GM19452 (cell line): ENCODE data around the gene GNAI3.
A peak's percentile ranks its signal among the peaks of the same experiment; 100 is the strongest.

Experiments
- ATAC-seq: cut with Tn5 transposase; IDR thresholded peaks from one replicate; pipeline ENCODE4 v1.9.1; 2021; ENCODE audit not compliant: unreplicated experiment

Gene GNAI3

GRCh38 chr1:109523706-109524105 is 24.7 kb upstream of the GNAI3 start:
- ATAC-seq = no peak

DNA sequence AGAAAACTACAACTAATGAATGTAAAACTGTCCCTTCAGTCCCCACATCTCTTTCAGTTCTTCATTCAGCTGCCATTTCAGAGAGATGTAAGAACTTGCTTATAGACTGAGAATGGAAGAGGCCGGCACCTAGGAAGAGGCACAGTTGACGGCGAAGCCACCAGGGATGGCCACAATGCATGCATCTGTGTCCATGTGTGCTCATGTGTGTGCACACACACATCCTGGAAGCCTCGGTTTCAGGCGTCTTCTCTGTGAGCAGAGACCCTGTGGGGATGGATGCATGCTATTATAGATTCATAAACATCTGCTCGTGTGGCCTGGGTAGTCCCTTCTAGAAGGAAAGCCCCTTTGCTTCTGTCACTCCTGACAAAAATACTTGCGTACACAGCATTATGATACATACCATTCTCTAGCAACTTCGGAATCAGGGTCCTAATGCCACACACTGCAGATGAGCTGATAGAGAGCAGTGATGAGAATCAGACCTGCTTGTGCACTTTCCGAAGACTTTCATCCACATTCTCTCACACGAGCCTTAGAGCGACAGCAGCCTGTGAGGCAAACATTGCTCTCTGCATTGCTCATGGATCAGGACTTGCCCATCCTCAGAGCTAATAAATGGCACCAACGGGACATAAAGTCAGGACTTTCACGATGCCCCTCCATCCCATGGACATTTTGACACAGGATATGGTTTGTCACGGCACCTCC is 21.2 kb upstream of the GNAI3 start:
- ATAC-seq = peak; percentile 53

- ATAC-seq = no peak
These were observed 20.3 kb upstream of the GNAI3 start for GRCh38 chr1:109527846-109528695.

- ATAC-seq = no peak
These were observed 19.7 kb upstream of the GNAI3 start for GRCh38 chr1:109528712-109529111.

- ATAC-seq = no peak
These were observed 18.4 kb upstream of the GNAI3 start for GRCh38 chr1:109529881-109530456.

DNA sequence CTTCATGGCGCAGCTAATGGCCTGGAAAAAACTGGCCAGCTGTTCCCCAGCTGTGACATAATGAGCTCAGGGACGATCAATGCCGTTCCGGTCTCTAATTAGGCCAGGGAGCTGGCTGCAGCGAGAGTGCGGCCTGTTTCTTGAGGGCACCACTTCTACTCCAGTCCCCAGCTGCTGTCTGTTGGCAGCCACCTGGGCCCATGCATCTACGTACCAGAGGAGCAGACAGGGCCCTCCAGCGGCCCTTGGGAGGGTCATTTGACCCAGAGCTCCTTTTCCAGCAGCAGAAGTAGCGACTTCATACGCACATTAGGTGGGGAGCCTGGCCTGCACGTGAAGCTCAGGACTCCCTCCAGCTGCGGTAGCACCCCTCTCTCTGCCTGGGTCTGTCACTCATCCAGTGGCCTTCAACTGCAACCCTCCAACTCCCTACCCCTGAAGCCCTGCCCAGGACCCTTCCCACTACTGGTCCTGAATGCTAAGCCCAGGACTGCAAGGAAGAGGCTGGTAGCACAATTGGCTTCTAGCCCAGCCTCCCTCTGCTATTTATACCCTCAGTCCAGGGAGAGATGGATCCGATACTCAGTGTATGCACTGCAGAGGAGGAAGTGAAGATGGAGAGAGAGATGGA is 17.8 kb upstream of the GNAI3 start:
- ATAC-seq = no peak

- no peak for ATAC-seq
These were observed 17.0 kb upstream of the GNAI3 start for GRCh38 chr1:109531380-109531779.

- no peak for ATAC-seq
These were observed 16.5 kb upstream of the GNAI3 start for GRCh38 chr1:109531826-109532364.

DNA sequence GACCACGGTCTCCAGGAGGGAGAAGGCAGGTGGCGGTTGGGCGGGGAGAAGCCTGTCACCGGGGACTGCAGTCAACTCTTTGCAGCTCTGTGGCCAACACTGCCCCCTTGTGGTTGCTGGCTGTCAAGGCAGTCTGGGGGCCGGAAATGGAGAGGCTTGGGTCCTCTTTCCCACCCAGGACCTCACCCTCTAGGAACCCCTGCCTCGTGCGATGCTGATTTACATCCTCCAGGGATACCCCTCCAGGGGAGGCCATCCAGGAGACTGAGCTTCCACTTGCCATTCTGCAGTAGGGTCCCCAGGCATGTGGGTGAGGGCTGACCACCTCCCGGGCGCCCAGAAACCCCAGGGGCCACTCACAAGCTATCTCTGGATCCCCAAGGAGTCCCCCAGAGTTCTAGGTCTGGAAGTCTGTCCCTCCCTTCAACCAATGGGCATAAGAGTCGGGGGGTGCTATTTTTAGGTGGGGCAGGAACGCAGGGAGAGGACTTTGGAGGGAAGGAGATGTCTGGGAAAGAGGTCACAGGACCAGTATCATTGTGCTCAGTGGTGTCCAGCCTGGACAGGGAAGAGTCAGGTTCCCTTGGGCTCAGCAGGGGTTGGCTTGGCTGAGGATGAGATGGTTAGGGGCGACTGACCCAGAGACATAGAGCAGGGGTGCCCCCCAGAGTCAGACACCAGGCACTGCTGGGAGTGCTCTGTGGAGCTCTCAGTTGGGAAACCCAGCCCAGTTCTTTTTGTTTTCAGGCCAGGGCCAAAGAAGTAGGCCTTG is 15.9 kb upstream of the GNAI3 start:
- ATAC-seq = no peak

- no peak for ATAC-seq
These were observed 14.0 kb upstream of the GNAI3 start for GRCh38 chr1:109534307-109534858.

- ATAC-seq = no peak
These were observed 12.9 kb upstream of the GNAI3 start for GRCh38 chr1:109535481-109535880.

DNA sequence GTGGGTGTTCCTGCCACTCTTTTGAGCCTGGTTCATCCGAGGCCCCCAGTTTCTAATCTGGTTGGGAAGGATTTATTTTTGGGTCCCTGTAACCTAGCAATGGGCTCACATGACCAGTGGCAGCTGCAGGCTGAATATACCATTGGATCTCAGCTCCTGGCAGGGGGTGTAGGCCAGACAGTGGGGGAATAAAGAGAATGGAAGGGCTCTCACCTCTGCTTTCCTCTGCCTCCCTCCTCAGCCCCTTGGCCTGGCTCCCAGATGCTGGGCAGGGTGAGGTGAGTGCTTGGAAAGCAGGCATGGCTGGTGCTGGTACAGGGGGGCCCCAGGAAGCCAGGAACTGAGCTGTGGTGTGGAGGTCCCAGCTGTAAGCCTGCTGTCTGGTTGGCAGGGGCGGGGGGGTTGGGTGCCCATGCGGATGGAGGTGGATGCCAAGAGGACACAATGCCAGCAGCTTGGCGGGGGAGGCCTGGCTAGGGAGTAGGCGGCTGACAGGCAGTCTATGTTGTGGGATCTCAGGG is 12.4 kb upstream of the GNAI3 start:
- ATAC-seq = no peak

- ATAC-seq = no peak
These were observed 10.8 kb upstream of the GNAI3 start for GRCh38 chr1:109537450-109538178.

DNA sequence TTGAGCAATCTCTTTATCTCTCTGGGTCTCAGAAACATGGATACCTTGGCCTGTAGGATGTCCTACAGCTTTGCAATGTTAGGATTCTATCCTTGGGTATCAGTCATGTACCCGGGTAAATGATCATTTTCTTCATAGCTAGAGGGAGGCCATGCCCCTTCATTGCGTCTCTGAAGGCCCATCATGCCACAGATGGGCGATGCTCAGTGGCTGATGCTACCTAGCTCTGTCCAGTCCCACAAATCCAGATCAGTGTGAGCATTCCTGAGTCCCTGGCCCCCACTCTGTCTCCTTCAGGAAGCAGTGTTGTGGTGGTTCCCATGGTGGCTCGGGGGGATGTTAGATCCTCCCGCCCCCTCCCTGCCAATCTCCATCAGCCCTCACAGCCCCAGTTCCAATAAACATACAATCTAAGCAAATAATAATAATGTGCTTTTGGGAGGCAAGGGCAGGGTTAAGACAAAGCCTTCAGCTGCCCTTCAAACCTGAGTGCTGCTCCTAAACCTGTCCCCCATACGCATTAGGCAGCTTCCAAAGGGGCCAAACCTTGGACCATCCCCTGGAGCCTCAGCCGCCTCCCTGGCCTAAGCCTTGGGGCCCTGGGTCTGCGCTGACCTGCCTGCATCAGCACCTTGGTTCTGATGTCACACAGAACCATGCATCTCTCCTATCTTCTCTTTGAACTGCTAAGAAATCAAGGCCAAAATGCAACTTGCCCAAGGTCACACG is 9.4 kb upstream of the GNAI3 start:
- ATAC-seq = no peak

- ATAC-seq = no peak
These were observed 8.7 kb upstream of the GNAI3 start, which contains the start of gene GPR61 for GRCh38 chr1:109539676-109540075. Gene GPR61, plus strand, starts transcription at chr1:109539872. Its CDS starts 3,151 bp downstream, at chr1:109543023.

- ATAC-seq = no peak
These were observed 7.3 kb upstream of the GNAI3 start for GRCh38 chr1:109541102-109541501.

DNA sequence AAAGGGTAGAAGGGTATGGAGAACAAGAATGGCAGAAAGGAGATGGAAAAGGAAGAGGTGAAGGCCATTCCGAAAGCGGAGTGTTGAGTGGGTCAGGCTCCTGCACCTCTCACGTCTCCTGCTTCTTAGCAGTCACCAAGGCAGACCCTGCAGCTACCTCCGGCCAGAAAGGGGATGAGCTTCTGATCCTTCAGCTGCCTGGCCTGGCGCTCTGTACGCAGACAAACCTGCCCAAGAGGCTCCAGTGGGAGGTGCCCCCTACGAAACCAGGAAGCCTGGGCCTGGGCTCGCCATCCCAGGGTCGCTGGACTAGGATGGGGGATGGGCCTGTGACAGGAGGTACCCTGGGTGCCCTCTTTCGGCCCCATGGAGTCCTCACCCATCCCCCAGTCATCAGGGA is 5.8 kb upstream of the GNAI3 start:
- ATAC-seq = no peak

DNA sequence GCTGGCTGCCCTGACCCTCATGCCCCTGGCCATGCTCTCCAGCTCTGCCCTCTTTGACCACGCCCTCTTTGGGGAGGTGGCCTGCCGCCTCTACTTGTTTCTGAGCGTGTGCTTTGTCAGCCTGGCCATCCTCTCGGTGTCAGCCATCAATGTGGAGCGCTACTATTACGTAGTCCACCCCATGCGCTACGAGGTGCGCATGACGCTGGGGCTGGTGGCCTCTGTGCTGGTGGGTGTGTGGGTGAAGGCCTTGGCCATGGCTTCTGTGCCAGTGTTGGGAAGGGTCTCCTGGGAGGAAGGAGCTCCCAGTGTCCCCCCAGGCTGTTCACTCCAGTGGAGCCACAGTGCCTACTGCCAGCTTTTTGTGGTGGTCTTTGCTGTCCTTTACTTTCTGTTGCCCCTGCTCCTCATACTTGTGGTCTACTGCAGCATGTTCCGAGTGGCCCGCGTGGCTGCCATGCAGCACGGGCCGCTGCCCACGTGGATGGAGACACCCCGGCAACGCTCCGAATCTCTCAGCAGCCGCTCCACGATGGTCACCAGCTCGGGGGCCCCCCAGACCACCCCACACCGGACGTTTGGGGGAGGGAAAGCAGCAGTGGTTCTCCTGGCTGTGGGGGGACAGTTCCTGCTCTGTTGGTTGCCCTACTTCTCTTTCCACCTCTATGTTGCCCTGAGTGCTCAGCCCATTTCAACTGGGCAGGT is 5.0 kb upstream of the GNAI3 start:
- ATAC-seq = no peak
